DND-41 (cell line): ENCODE data around the gene CDHR3.

ENCODE experiments used
- CTCF ChIP-seq: IDR thresholded peaks from 2 replicates; pipeline ENCODE4 v1.5.1; 2012; ENCODE audit warnings: borderline replicate concordance, low read length, moderate library complexity, mild to moderate bottlenecking; ENCODE audit not compliant: poor library complexity, severe bottlenecking; ENCODE audit errors: extremely low read depth
- EZH2 ChIP-seq: IDR thresholded peaks from 3 replicates; pipeline ENCODE4 v1.6.1; 2012; ENCODE audit warnings: borderline replicate concordance, low read depth, mild to moderate bottlenecking, moderate library complexity, low read length, inconsistent platforms; ENCODE audit not compliant: severe bottlenecking

DNA sequence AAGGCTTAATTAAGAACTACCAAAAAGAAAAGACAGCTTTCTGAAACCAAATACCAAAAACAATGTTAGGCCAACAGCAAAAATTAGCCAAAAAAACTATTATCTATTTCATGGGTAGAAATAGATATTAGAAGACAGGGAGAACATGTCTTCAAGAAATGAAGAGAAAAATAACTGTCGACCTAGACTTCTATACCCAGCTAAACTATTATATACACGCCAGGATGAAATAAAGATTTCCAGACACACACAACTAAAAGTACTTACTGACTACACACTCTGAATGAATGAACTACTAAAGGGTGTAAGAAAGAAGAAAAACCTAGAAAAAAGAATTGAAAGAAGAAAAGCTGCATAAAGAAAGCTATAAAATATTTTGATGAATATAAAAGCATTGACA, 11.5 kb upstream of the CDHR3 start:
- TF ChIP-seq CTCF (no peak), EZH2 (no peak)
